GM19099 (cell line): ENCODE data around the gene KIF5B.

Source experiments
- POLR2A ChIP-seq: IDR thresholded peaks from 3 replicates; pipeline ENCODE4 v1.6.1; 2011; ENCODE audit warnings: low read depth; ENCODE audit not compliant: insufficient read length; ENCODE audit errors: extremely low read depth

The KIF5B gene

GRCh38 chr10:31999070-31999660, 57.1 kb downstream of the KIF5B start:
- no peak for TF ChIP-seq POLR2A

DNA sequence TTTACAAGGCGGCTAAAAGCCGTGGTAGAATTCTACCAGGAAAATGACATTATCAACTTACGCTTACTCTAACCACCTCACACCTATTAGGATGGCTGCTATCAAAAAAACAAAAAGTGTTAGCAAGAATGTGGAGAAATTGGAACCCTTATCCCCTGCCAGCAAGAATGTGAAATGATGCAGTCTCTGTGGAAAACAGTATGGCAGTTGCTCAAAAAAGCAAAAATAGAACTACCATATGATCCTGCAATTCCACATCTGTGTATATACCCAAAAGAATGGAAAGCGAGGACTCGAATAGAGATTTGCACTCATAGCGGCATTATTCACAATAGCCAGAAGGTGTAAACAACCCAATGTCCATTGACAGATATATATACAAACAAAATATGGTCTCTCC, 61.3 kb downstream of the KIF5B start:
- no peak for TF ChIP-seq POLR2A

DNA sequence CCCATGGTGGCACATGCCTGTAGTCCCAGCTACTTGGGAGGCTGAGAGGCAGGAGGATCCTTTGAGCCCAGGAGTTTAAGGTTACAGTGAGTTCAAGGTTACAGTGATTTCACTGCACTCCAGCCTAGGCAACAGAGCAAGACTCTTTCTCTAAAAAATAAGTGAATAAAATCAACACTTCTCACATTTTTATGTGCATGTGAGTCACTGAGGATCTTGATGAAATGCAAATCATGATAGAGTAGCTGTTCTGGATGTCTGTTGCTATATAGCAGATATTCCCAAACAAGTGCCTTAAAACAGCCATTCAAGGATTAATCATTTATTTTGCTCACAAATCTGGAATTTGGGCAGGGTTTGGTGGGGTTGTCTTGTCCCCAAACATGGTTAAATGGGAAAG, 65.3 kb downstream of the KIF5B start:
- no peak for TF ChIP-seq POLR2A

DNA sequence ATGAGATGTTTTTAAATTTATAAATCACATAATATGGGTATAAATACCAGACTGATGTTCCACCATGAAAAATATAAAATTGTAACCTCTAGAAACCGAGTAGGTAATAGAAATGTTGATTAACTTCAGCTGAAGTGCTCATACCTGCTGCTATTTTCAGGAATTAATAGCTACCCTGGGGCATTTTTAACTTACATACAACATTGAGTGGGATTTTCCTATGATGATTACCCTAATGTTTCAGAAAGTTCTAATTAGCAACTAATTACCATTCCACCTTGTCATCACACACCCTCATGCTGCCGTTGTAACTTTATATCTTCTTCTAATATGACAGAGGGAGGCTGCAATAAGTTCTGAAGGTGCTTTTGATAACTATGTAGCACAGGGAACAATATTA, 74.1 kb downstream of the KIF5B start:
- no peak for TF ChIP-seq POLR2A

DNA sequence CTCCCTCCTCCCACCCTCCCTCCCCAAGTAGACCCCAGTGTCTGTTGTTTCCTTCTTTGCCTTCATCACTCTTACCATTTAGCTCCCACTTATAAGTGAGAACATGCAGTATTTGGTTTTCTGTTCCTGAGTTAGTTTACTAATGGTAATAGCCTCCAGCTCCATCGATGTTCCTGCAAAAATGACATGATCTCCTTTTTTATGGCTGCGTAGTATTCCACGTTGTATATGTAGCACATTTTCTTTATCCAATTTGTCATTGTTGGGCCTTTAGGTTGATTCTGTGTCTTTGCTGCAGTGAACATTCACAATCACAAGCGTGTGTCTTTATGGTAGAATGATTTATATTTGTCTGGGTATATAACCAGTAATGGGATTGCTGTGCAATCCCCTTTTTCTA, 75.8 kb downstream of the KIF5B start:
- TF ChIP-seq POLR2A, result no peak

- no peak for TF ChIP-seq POLR2A
Measured at GRCh38 chr10:31978156-31978483, 78.1 kb downstream of the KIF5B start.

DNA sequence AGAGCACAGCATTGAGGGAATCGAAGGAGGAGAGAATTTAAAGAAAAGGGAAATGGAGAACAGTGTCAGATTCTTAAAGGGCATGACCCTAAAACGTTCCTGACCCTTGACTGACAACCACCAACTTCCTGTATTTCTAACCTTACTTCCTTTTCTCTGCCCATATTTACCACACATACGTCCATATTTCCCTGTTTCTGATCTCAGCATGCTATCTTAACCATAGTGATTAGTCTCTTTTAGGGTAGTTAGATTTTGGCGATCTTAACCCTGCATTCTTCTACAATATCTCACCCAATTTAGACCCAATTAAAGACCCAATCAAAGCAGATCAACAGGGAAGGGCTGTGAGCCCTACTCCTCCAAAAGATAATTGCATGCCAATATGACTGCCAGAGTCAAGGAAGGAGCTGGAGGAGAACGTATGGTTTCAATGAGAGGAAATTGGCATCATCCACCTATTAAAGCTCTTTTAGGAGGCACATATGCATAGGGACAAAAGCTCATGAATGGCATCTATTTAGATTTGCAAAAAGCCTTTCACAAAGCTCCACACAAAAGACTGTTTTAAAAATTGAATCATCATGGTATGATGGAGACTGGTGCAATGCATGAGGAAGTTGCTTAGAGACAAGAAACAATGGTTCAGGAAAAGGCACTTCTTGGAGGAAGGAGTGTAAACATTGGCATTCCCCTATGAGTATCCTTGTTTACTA, 78.6 kb downstream of the KIF5B start:
- no peak for TF ChIP-seq POLR2A

GRCh38 chr10:31975157-31975765, 81.0 kb downstream of the KIF5B start:
- no peak for TF ChIP-seq POLR2A

DNA sequence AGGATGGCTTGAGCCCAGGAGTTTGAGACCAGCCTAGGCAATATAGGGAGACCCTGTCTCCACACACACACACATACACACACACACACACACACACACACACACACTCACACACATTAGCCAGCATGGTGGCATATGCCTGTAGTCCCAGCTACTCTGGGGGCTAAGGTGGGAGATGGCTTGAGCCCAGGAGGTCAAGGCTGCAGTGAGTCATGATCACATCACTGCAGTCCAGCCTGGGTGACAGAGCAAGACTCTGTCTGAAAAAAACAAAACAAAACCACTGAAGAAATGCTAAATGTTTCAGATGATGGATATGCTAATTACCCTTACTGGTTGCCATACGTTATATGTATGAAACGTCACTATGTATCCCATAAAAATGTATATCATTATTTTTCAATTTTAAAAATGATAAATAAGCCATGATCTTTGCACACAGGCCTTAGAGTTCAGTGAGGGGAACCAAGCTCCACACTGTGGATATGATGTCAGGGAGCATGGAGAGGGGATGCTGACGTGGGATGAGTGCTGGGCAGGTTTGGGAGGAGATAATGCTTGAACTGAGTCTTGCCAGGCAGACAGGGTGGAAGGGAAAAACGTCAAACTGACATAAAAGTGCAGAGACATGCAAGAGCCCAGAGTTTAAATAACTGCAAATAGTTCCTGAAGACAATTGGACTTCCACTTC, 81.6 kb downstream of the KIF5B start:
- no peak for TF ChIP-seq POLR2A

- no peak for TF ChIP-seq POLR2A
Measured at GRCh38 chr10:31972519-31973041, 83.6 kb downstream of the KIF5B start.

GRCh38 chr10:31963589-31963980, 92.6 kb downstream of the KIF5B start:
- no peak for TF ChIP-seq POLR2A

DNA sequence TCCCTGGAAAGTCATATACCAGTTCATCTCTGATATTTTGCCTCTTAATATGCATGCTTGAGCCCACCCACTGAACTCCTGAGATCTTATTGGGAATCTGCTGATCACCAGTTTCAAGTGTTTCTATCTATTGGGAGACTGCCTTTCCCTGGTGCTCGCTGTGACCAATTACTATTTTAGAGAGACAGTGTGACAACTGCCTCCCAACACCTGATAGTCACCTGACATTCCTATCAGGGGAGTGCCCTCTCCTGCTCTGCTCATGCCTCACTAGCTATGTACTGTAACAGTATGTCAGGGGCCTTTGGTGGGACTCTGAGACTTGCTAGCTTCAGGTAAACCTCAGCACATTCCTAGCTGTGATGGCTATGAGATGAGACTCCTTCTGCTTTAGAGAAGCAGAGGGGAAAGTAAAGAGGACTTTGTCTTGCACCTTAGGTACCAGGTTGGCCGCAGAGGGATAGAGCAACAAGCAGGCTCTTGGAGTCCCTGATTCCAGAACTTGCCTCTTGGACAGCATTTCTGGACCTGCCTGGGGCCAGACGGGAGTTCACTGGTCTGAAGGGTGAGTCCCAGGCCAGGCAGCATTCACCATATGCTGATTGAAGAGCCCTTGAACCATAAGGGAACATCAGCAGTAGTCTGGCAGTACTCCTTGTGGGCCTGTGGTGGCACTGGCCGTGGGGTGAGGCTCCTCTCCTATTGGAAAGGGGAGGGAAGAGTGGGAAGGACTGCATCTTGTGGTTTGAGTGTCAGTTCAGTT, 93.2 kb downstream of the KIF5B start:
- TF ChIP-seq POLR2A, result no peak

DNA sequence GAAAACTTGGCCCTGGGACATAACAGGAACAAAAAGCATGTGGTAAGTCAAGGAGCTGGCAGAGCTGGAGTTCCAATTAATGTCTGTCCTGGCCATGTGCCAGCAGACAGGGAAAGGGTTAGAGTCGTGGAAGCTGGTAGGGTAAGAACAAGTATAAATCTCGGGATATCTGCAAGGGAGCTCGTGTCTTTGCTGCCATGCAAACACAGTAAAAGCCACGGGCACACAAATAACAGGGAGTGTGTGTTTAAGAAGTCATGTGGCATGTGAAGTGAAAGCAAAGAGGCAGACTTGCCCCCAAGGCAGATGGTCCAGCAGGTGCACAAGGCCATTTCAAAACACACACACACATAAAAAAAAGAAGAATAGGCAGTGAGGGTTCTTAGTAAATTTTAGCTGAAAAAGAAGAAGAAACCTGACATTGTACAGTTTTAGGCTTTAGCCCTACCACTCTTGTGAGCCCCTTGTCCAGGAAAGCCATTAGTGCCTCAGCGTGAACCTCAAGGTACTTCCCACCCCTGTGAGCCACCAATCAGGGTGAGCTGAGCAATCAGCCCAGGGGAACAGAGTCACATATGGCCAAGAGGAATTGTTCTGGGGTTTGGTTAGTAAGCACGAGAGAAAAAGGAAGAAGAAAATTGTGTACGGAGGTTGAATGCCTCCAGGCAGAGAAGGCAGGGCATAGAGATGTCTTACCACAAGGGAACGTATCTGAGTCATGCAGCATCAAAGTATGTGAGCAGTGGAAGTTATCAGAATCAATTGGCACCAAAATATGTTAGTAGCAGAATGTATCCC, 94.7 kb downstream of the KIF5B start:
- TF ChIP-seq POLR2A, result no peak
